Neural progenitor cell (in vitro differentiated cells): ENCODE measurements around the gene TP53BP1. TPM values are rescaled to one million over a fixed set of nuclear protein-coding genes. Genes with fewer than 3 reads are reported as not detected.

ENCODE experiments used
- DNase-seq: peaks from one replicate; pipeline ENCODE4 v3.0.0-alpha.2; 2016; ENCODE audit warnings: low spot score
- H2AFZ ChIP-seq: fragments of 200-600 bp; sonication (generic); replicated peaks from 2 replicates; pipeline ENCODE4 v1.6.1; 2016; ENCODE audit warnings: antibody characterized with exemption
- H3F3A ChIP-seq: fragments of 200-600 bp; sonication (generic); 2 replicates; pipeline ENCODE4 v1.6.1; 2016; ENCODE audit warnings: antibody characterized with exemption, low read depth
- H3K27ac ChIP-seq: fragments of 200-600 bp; sonication (generic); 2 replicates; pipeline ENCODE4 v1.5.1; 2016; ENCODE audit warnings: mild to moderate bottlenecking
- H3K27me3 ChIP-seq: fragments of 200-600 bp; sonication (generic); 2 replicates; pipeline ENCODE4 v1.6.1; 2016; ENCODE audit warnings: mild to moderate bottlenecking, moderate library complexity
- H3K36me3 ChIP-seq: fragments of 200-600 bp; sonication (generic); 2 replicates; pipeline ENCODE4 v1.5.1; 2016
- H3K4me1 ChIP-seq: fragments of 200-600 bp; sonication (generic); 2 replicates; pipeline ENCODE4 v1.6.1; 2016; ENCODE audit warnings: mixed run types
- H3K4me2 ChIP-seq: fragments of 200-600 bp; sonication (generic); 2 replicates; pipeline ENCODE4 v1.6.1; 2016
- H3K4me3 ChIP-seq: fragments of 200-600 bp; sonication (generic); 2 replicates; pipeline ENCODE4 v1.5.1; 2016
- H3K79me2 ChIP-seq: fragments of 200-600 bp; sonication (generic); 2 replicates; pipeline ENCODE4 v1.6.1; 2016; ENCODE audit warnings: low read depth
- H3K9ac ChIP-seq: fragments of 200-600 bp; sonication (generic); 2 replicates; pipeline ENCODE4 v1.6.1; 2016
- H3K9me3 ChIP-seq: fragments of 200-600 bp; sonication (generic); 2 replicates; pipeline ENCODE4 v1.5.1; 2016; ENCODE audit warnings: low read depth
- H4K20me1 ChIP-seq: fragments of 200-600 bp; sonication (generic); 2 replicates; pipeline ENCODE4 v1.6.1; 2016; ENCODE audit warnings: low read depth
- H3K27ac Mint-ChIP-seq: 3 replicates; pipeline ENCODE4 v1.8.0; 2021; ENCODE audit warnings: mixed read lengths
- H3K27me3 Mint-ChIP-seq: 2 replicates; pipeline ENCODE4 v1.8.0; 2022; ENCODE audit warnings: low read depth, mild to moderate bottlenecking, inconsistent platforms, moderate library complexity, mixed read lengths; ENCODE audit not compliant: insufficient read depth
- H3K36me3 Mint-ChIP-seq: 3 replicates; pipeline ENCODE4 v1.8.0; 2021; ENCODE audit warnings: mixed read lengths
- H3K4me1 Mint-ChIP-seq: 3 replicates; pipeline ENCODE4 v1.8.0; 2021; ENCODE audit warnings: mixed read lengths
- H3K4me3 Mint-ChIP-seq: 3 replicates; pipeline ENCODE4 v1.8.0; 2021; ENCODE audit warnings: mild to moderate bottlenecking, moderate library complexity, mixed read lengths
- H3K9me3 Mint-ChIP-seq: 3 replicates; pipeline ENCODE4 v1.8.0; 2020; ENCODE audit warnings: mixed read lengths
- EZH2 ChIP-seq: fragments of 200-600 bp; sonication (generic); IDR thresholded peaks from 2 replicates; pipeline ENCODE4 v1.6.1; 2017; ENCODE audit warnings: antibody characterized with exemption, mild to moderate bottlenecking, moderate library complexity
- EZH2phosphoT487 ChIP-seq: fragments of 200-600 bp; sonication (generic); IDR thresholded peaks from 2 replicates; pipeline ENCODE4 v1.6.1; 2017; ENCODE audit warnings: antibody characterized with exemption
- total RNA-seq: library from RNA; depleted of rRNA; stranded (reverse); fragments of >200 nt; gene quantifications from 2 replicates; pipeline ENCODE4 v1.2.3, GENCODE V29; 2015; ENCODE audit warnings: low replicate concordance
- TF ChIP-seq, protein P1 (sequence below): fragments of 200-600 bp; sonication (generic); IDR thresholded peaks from 2 replicates; pipeline ENCODE4 v1.5.1; 2017; ENCODE audit warnings: antibody characterized with exemption, mild to moderate bottlenecking

Gene TP53BP1
- total RNA-seq, 1 donor from 2014 or later: 66.5 TPM

GRCh38 chr15:43370975-43371974, 121.7 kb downstream of the TP53BP1 start, which contains the start of the genes TUBGCP4 and ZSCAN29:
Gene TUBGCP4 (plus strand): TSS chr15:43371101. CDS start chr15:43371355, 254 bp downstream.
Gene ZSCAN29 (minus strand): TSS chr15:43371043. CDS start chr15:43369913, 1,130 bp downstream.
- no peaks in the 10 kb centered on the region for H3K9me3 ChIP-seq
- Mint-ChIP-seq H3K4me3 (peak within 1 kb of the TSS; percentile 99), H3K27me3 (peaks cover 4% of the 10 kb centered on the region), H3K4me1 (peaks cover 42% of the 10 kb centered on the region), H3K36me3 (peaks cover 41% of the 10 kb centered on the region), H3K27ac (peak within 1 kb of the TSS; percentile 97), H3K9me3 (peaks cover 31% of the 10 kb centered on the region)
- peaks cover 59% of the 10 kb centered on the region for H3K79me2 ChIP-seq
- H3K4me1 ChIP-seq: peaks cover 17% of the 10 kb centered on the region
- peaks cover 27% of the 10 kb centered on the region for H4K20me1 ChIP-seq
- H3K27me3 ChIP-seq: no peaks in the 10 kb centered on the region
- peak within 1 kb of the TSS; percentile 69 for H3K9ac ChIP-seq
- H3K4me3 ChIP-seq: peak within 1 kb of the TSS; percentile 97
- peaks cover 10% of the 10 kb centered on the region for H3F3A ChIP-seq
- H3K4me2 ChIP-seq: peak within 1 kb of the TSS; percentile 84
- H2AFZ ChIP-seq: peak within 1 kb of the TSS; percentile 82
- no peak for TF ChIP-seq EZH2
- TF ChIP-seq, protein P1, sequence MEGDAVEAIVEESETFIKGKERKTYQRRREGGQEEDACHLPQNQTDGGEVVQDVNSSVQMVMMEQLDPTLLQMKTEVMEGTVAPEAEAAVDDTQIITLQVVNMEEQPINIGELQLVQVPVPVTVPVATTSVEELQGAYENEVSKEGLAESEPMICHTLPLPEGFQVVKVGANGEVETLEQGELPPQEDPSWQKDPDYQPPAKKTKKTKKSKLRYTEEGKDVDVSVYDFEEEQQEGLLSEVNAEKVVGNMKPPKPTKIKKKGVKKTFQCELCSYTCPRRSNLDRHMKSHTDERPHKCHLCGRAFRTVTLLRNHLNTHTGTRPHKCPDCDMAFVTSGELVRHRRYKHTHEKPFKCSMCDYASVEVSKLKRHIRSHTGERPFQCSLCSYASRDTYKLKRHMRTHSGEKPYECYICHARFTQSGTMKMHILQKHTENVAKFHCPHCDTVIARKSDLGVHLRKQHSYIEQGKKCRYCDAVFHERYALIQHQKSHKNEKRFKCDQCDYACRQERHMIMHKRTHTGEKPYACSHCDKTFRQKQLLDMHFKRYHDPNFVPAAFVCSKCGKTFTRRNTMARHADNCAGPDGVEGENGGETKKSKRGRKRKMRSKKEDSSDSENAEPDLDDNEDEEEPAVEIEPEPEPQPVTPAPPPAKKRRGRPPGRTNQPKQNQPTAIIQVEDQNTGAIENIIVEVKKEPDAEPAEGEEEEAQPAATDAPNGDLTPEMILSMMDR: peak; percentile 41
- DNase-seq: peak; percentile 96
- peak within 1 kb of the TSS; percentile 18 for H3K27ac ChIP-seq
- no peaks in the 10 kb centered on the region for H3K36me3 ChIP-seq

DNA sequence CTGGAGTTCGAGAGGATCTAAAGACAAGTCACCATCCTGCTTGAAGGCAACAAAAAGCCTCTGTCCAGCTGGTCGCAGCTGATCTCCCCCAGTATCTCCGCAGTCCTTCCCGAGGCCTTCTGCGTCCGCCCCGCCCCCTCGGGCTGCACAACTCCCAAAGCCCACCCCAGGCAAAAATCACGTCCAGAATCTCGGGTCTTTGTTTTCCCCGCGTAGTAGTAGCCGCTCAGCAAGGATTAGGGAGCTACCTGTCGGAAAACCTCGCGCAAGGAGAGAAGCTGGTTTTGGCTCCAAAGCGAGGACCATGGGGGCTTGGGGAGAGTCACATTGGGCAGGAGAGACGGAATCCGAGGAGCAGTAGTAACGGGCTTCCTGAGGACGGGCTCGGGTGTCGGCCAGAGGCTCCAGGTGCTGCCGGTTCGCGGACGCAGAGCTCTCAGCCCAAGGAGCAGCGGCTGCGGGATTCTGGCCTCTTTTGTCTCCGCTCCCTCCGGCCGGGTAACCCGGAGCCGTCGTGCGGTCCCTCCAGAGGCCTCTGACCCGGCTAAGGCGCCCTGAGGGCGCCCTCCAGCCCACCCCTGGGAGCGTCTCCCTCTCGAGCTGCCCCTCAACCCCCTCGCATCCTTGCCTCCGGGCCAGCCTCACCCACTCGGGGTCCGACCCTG, 122.5 kb downstream of the TP53BP1 start:
- Histone ChIP-seq H3K27ac (no peak overlapping the region), H2AFZ (peak overlapping the region; percentile 82), H3K9ac (peak overlapping the region; percentile 69)

DNA sequence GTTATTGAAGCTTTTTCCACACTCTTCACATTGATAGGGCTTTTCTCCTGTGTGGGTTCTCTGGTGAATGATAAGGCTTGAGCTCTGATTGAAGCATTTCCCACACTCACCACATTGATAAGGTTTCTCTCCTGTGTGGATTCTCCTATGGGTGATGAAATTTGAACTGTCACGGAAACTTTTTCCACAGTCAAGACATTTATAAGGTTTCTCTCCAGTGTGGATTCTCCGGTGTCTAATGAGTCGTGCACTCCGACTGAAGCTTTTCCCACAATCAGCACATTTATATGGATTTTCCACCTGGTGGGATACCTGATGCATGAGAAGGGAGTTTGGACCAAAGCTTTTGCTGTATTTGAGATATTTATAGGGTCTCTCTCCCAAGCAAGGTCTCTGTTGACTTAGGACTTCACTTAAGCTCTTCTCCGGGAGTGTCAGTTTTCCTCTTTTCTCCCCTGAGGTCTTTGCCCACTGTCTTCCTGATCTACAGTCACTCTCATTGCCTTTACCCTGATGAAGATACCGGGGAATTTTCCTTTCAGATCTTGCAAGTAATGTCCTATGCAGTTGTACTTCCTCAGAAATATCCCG, 131.5 kb downstream of the TP53BP1 start:
- Histone ChIP-seq H3K27ac (no peak overlapping the region), H3F3A (peaks cover 3% of the 10 kb centered on the region), H3K4me2 (no peak overlapping the region), H3K4me1 (no peaks in the 10 kb centered on the region), H3K4me3 (peak overlapping the region; percentile 2), H2AFZ (no peak overlapping the region), H3K27me3 (no peaks in the 10 kb centered on the region), H3K9ac (no peak overlapping the region), H4K20me1 (no peaks in the 10 kb centered on the region), H3K36me3 (peaks cover 61% of the 10 kb centered on the region), H3K79me2 (peaks cover 18% of the 10 kb centered on the region), H3K9me3 (peaks cover 26% of the 10 kb centered on the region)
- Mint-ChIP-seq H3K27ac (no peak overlapping the region), H3K4me3 (no peak overlapping the region), H3K36me3 (peaks cover 78% of the 10 kb centered on the region), H3K27me3 (no peaks in the 10 kb centered on the region), H3K9me3 (peaks cover 59% of the 10 kb centered on the region), H3K4me1 (no peaks in the 10 kb centered on the region)
- no peak for DNase-seq
- TF ChIP-seq EZH2phosphoT487 (no peak), EZH2 (no peak)
- TF ChIP-seq, protein P1: no peak

More for the DNA sequence above, 122.5 kb downstream of the TP53BP1 start:
- peaks cover 34% of the 10 kb centered on the region for H3K9me3 Mint-ChIP-seq
- peaks cover 2% of the 10 kb centered on the region for H3K36me3 ChIP-seq
- H3K9me3 ChIP-seq: no peaks in the 10 kb centered on the region
- H3K4me1 ChIP-seq: peaks cover 17% of the 10 kb centered on the region
- H3F3A ChIP-seq: peaks cover 10% of the 10 kb centered on the region
- TF ChIP-seq, protein P1: no peak
- TF ChIP-seq EZH2 (no peak), EZH2phosphoT487 (no peak)
- H3K27me3 ChIP-seq: no peaks in the 10 kb centered on the region
- peak; percentile 80 for DNase-seq
- peak overlapping the region; percentile 84 for H3K4me2 ChIP-seq
- peaks cover 48% of the 10 kb centered on the region for H3K36me3 Mint-ChIP-seq
- peak overlapping the region; percentile 97 for H3K4me3 ChIP-seq
- peaks cover 4% of the 10 kb centered on the region for H3K27me3 Mint-ChIP-seq
- peak overlapping the region; percentile 97 for H3K27ac Mint-ChIP-seq
- peaks cover 68% of the 10 kb centered on the region for H3K79me2 ChIP-seq
- peak overlapping the region; percentile 99 for H3K4me3 Mint-ChIP-seq
- H4K20me1 ChIP-seq: peaks cover 19% of the 10 kb centered on the region
- H3K4me1 Mint-ChIP-seq: peaks cover 40% of the 10 kb centered on the region
